ENCODE data around the gene FARP2.
A peak's percentile ranks its signal among the peaks of the same experiment; 100 is the strongest.

Gene FARP2

DNA sequence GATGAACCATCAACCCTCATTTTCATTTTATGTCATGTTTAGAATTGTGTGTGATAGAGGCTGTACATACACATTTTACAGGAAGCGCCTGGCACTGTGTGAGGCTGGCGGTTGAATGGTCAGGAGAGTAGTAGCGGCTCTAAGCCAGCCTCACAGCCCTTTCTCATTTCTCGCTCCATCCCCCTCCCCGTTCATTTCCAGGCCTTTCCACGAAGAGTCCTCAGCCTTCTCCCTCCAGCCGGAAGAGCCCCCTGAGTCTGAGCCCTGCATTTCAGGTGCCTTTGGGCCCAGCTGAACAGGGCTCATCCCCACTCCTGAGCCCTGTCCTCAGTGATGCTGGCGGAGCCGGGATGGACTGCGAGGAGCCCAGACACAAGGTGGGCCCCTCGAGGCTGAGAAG is 100.5 kb downstream of the FARP2 start:
- Histone ChIP-seq H3K9ac (no peak overlapping the region), H3K4me1 (peaks cover 0 to 31% (median 20%) of the 10 kb centered on the region in 10 experiments; a peak in 16 of 20 replicates), H3K36me3 (no peaks in the 10 kb centered on the region)

DNA sequence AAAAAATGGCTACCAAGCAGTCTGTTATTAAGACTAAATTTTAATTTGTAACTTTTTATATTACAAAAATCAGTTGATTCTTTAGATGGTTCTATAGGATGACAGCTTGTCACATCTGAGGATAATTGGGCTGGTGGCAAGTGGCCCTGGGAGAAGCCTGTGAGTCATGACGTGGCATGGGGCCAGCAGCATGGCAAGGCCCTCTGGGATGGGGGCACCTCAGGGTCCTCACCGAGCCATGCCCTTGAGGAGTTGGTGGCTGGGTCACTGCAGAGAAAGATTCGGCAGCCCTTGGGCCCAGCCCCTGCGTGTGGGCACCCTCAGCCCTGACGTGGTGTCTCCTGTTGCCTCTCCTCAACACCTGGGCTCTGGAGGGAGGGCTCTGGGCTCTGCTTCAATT is 102.6 kb downstream of the FARP2 start:
- Histone ChIP-seq H3K9me3 (replicated peaks in 1 of 11) (no peaks in the 10 kb centered on the region), H3K4me2 (peak overlapping the region in 4 of 11 experiments; percentile 11 to 26 (median 16); a peak in 3 of 22 replicates), H3K36me3 (no peaks in the 10 kb centered on the region; a peak in 1 of 22 replicates), H4K20me1 (peaks cover 0 to 53% (median 0%) of the 10 kb centered on the region in 11 experiments; a peak in 7 of 22 replicates), H3K4me3 (no peak overlapping the region), H3K9ac (no peak overlapping the region), H3K27me3 (peaks cover 0 to 37% (median 0%) of the 10 kb centered on the region in 11 experiments; a peak in 5 of 22 replicates), H3K4me1 (peaks cover 0 to 20% (median 12%) of the 10 kb centered on the region in 10 experiments; a peak in 16 of 20 replicates), H3K27ac (no peak overlapping the region)
- no peak for TF ChIP-seq Cebpa-rat (IDR thresholded peaks at IDR 0.05)

More for the DNA sequence above, 100.5 kb downstream of the FARP2 start:
- H3K4me3 ChIP-seq: no peak overlapping the region
- H3K27me3 ChIP-seq: peaks cover 0 to 47% (median 0%) of the 10 kb centered on the region in 11 experiments; a peak in 6 of 22 replicates
- TF ChIP-seq Cebpa-rat (IDR thresholded peaks at IDR 0.05): no peak
- H4K20me1 ChIP-seq: peaks cover 0 to 42% (median 0%) of the 10 kb centered on the region in 11 experiments; a peak in 6 of 22 replicates
- H3K27ac ChIP-seq: no peak overlapping the region
- no peak overlapping the region for H3K4me2 ChIP-seq
- no peaks in the 10 kb centered on the region for H3K9me3 ChIP-seq (replicated peaks in 1 of 11)

DNA sequence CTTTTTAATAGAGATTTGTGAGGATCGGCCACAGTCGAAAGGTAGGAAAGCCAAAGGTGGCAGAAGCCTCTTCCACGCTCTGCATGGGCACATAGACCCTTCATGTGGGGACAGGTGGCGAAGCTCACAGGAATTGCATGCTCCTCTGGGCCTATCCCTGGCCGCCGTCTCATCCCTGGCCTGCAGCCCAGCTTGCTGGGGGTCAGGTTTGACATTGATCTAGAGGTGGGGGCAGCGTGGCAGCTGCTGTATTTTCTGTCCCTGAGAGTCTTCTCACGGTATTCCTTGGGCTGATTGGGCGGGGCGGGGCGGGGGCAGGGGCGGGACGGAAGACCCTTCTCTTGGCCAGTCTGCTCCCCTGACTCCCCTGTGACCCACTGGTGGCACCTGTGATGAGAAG is 103.4 kb downstream of the FARP2 start:
- Histone ChIP-seq H3K27ac (no peak overlapping the region), H3K4me3 (no peak overlapping the region), H3K4me2 (peak overlapping the region in 6 of 11 experiments; percentile 39 to 76 (median 64); a peak in 9 of 22 replicates), H3K4me1 (peaks cover 0 to 20% (median 12%) of the 10 kb centered on the region in 10 experiments; a peak in 16 of 20 replicates), H3K36me3 (no peaks in the 10 kb centered on the region; a peak in 1 of 22 replicates), H3K9me3 (replicated peaks in 1 of 11) (no peaks in the 10 kb centered on the region), H3K9ac (no peak overlapping the region), H3K27me3 (peaks cover 0 to 30% (median 0%) of the 10 kb centered on the region in 11 experiments; a peak in 5 of 22 replicates), H4K20me1 (peaks cover 0 to 55% (median 0%) of the 10 kb centered on the region in 11 experiments; a peak in 8 of 22 replicates)
- TF ChIP-seq Cebpa-rat (IDR thresholded peaks at IDR 0.05): no peak

DNA sequence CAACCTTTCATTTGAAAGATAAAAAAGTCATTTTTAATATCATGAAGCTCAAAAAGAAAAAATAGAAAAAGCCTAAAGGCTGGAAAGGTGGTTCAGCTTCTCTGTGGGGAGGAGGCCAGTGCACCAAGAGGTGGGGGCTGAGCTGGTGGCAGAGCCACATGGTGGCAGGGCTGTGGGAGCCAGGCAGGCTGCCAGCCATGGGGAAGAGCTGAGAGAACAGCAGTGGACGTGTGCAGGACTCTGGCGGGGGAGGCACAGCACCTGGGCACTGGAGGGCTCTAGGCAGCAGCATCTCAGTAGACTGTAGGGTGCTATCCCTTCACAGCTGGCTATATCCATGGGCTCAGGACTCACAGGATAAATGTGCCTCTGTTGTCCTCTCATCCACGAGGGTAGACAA is 104.5 kb downstream of the FARP2 start:
- Histone ChIP-seq H3K36me3 (no peaks in the 10 kb centered on the region; a peak in 1 of 22 replicates), H3K4me1 (peaks cover 0 to 20% (median 12%) of the 10 kb centered on the region in 10 experiments; a peak in 13 of 20 replicates), H3K9ac (no peak overlapping the region), H3K9me3 (replicated peaks in 1 of 11) (no peaks in the 10 kb centered on the region), H3K27me3 (peaks cover 0 to 19% (median 0%) of the 10 kb centered on the region in 11 experiments; a peak in 4 of 22 replicates), H3K4me2 (peak overlapping the region in 2 of 11 experiments; percentile 68 to 76; a peak in 2 of 22 replicates), H3K27ac (no peak overlapping the region), H4K20me1 (peaks cover 0 to 65% (median 0%) of the 10 kb centered on the region in 11 experiments; a peak in 8 of 22 replicates), H3K4me3 (no peak overlapping the region)
- no peak for TF ChIP-seq Cebpa-rat (IDR thresholded peaks at IDR 0.05)

DNA sequence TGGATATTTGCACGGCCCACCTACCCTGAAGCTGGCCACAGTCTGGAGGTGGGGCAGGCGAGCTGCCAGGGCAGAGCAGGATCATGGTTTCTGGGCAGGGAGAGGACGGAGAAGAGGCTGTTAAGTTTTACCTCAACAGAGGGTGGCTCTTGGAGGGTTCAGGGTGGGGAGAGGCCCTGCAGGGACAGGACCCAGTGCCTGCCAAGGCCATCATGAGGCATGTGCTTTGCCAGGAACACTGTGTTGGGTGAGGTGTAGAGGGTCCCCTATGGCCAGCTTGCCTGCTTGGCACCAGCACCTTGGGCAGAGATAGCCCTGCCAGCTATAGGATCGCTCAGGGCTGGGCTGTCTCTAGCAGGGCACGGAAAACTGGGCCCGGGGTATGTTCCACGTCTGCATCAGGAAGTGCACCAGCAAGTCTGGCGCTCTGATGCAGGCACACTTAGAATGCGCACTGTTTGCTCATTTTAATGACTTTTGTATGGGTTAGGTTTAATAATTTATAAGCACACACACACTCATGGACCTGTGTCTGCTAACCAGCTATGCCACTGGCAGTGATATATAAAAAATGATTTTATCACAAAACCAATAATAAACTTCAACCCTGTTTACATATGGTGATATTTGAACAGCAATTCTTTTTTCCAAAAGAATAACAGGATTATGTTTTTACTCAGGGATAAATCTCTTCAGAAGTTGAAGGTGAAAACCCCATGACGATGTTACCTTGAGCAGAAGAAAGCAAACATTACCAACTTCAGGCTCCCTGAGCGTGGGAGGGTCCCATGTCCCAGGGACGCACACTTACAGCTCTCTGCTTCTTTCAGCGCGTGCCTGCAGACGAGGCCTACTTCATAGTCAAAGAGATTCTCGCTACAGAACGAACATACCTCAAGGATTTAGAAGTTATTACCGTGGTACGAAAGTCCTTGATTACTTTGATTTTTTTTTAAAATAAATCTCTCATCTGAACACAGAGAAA is 105.9 kb downstream of the FARP2 start:
- TF ChIP-seq Cebpa-rat (IDR thresholded peaks at IDR 0.05): no peak
- Histone ChIP-seq H3K36me3 (no peaks in the 10 kb centered on the region; a peak in 1 of 22 replicates), H3K4me2 (no peak overlapping the region), H3K27ac (no peak overlapping the region), H3K4me1 (peaks cover 0 to 20% (median 12%) of the 10 kb centered on the region in 10 experiments; a peak in 13 of 20 replicates), H3K27me3 (peaks cover 0 to 11% (median 0%) of the 10 kb centered on the region in 11 experiments; a peak in 3 of 22 replicates), H3K4me3 (no peak overlapping the region), H3K9ac (no peak overlapping the region), H3K9me3 (replicated peaks in 1 of 11) (no peaks in the 10 kb centered on the region), H4K20me1 (peaks cover 0 to 57% (median 0%) of the 10 kb centered on the region in 11 experiments; a peak in 8 of 22 replicates)

DNA sequence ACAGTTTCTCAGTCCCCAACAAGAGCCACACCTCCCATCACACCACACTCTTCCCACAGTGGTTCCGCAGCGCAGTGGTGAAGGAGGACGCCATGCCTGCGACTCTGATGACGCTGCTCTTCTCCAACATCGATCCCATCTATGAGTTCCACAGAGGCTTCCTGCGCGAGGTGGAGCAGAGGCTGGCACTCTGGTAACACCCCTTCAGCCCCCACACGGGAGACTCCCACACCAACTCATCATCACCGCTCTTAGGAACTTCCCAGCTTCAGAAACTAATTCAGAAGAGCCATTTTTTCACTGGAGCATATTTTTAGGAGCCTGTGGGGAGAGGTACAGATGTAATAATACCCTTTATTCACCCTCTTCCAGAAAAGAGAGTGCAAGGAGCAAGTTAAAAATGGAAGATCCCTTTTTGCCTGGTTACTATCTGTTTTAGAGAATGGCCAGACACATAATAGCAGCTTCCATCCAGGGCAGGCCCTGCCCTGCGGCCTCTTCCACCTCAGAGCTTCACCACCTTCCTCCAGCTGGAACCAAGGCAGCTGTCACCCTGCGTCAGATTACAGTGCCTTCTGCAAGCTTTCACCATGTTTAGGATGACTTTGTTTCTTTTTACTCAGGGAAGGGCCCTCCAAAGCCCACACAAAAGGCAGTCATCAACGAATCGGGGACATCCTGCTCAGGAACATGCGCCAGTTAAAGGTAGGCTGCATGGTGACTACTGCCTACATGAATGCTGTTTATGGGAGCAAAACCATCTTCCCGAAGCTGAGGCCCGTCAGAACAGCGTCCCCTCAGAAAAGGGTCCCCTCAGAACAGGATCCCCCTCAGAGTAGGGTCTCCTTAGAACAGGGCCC is 107.4 kb downstream of the FARP2 start:
- no peak for TF ChIP-seq Cebpa-rat (IDR thresholded peaks at IDR 0.05)
- peaks cover 0 to 5% (median 0%) of the 10 kb centered on the region in 11 experiments; a peak in 2 of 22 replicates for H3K27me3 ChIP-seq
- peaks cover 0 to 45% (median 0%) of the 10 kb centered on the region in 11 experiments; a peak in 8 of 22 replicates for H4K20me1 ChIP-seq
- no peak overlapping the region for H3K9ac ChIP-seq
- no peak overlapping the region for H3K27ac ChIP-seq
- H3K9me3 ChIP-seq (replicated peaks in 1 of 11): no peaks in the 10 kb centered on the region
- H3K36me3 ChIP-seq: no peaks in the 10 kb centered on the region; a peak in 2 of 22 replicates
- peaks cover 0 to 20% (median 12%) of the 10 kb centered on the region in 10 experiments; a peak in 13 of 20 replicates for H3K4me1 ChIP-seq
- H3K4me2 ChIP-seq: no peak overlapping the region
- H3K4me3 ChIP-seq: no peak overlapping the region

DNA sequence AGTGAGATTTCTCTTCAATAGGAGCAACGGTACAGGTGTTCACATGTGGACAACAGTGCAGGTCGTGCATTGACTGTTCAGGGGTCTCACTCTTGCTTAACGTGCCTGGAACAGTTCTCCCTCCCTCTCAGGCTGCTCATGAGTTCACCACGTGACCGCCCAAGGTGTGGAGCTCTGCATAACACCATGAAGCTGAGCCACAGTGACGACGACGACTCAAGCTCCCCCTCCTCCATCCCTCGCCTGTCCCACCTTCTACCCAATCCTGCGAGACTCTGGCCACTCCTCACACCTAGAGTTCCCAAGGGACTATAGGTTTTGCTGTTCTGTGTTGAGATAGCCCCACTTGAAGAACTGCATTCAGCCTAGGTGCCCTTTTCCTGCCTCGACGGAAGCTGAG is 109.5 kb downstream of the FARP2 start:
- no peak for TF ChIP-seq Cebpa-rat (IDR thresholded peaks at IDR 0.05)
- no peak overlapping the region for H3K4me2 ChIP-seq
- peaks cover 0 to 2% (median 0%) of the 10 kb centered on the region in 10 experiments; a peak in 2 of 20 replicates for H3K4me1 ChIP-seq
- H3K27ac ChIP-seq: no peak overlapping the region
- no peaks in the 10 kb centered on the region for H3K9me3 ChIP-seq (replicated peaks in 1 of 11)
- H3K27me3 ChIP-seq: no peaks in the 10 kb centered on the region
- H3K36me3 ChIP-seq: no peaks in the 10 kb centered on the region; a peak in 2 of 22 replicates
- peaks cover 0 to 45% (median 0%) of the 10 kb centered on the region in 11 experiments; a peak in 7 of 22 replicates for H4K20me1 ChIP-seq
- H3K4me3 ChIP-seq: no peak overlapping the region
- no peak overlapping the region for H3K9ac ChIP-seq

DNA sequence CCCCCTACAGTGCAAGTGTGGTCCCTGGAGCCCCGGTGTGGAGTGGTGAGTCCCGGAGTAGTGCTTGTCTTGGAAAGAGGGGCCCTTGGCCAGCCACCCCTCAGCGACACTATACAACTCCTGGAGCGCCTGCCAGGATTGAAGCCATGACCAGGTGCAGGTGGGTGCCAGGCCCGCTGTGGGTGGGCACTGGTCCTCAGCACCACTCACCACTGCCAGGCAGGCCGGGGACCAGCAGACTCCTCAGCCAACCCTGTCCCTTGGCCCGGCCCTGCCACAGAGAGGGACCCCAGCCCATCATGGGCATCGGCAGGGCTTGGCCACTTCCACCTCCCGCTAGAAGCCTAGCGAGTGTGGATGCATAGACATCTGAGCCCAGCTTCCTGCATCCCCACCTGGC is 110.1 kb downstream of the FARP2 start:
- peaks cover 0 to 39% (median 0%) of the 10 kb centered on the region in 11 experiments; a peak in 7 of 22 replicates for H4K20me1 ChIP-seq
- no peak overlapping the region for H3K27ac ChIP-seq
- no peak overlapping the region for H3K4me2 ChIP-seq
- no peaks in the 10 kb centered on the region for H3K27me3 ChIP-seq
- no peak for TF ChIP-seq Cebpa-rat (IDR thresholded peaks at IDR 0.05)
- no peak overlapping the region for H3K4me3 ChIP-seq
- no peaks in the 10 kb centered on the region; a peak in 2 of 22 replicates for H3K36me3 ChIP-seq
- H3K9me3 ChIP-seq (replicated peaks in 1 of 11): no peaks in the 10 kb centered on the region
- no peak overlapping the region for H3K9ac ChIP-seq
- no peaks in the 10 kb centered on the region for H3K4me1 ChIP-seq

All from BLaER1 treated with 17β-estradiol and CSF1 and Interleukin-3, amounts not matched to agents 10 nM and 100 nM (cell line).